Panc1 (cell line): Measurements from ENCODE around the gene SIGLEC5. TPM values are rescaled to one million over a fixed set of nuclear protein-coding genes. Genes with fewer than 3 reads are reported as not detected.

Experiments used
- ATAC-seq: fragments of 200-7000 bp; cut with Tn5 transposase; 2 replicates; pipeline ENCODE4 v1.9.1; 2020; ENCODE audit warnings: mild to moderate bottlenecking, moderate library complexity
- BruUV-seq: library from RNA; stranded (reverse); fragments of 400-500 nt; replicated peaks from 2 replicates; lab custom pipeline; 2021; lab: Mats Ljungman, UMichigan
- CTCF ChIA-PET: fragments of 300-600 bp; sonication (Branson Sonifier 250); formaldehyde crosslinking; loops from one replicate; lab custom pipeline; 2022; ENCODE audit warnings: antibody characterized with exemption; lab: Charles Lee
- POLR2A ChIA-PET: fragments of 300-600 bp; sonication (Branson Sonifier 250); formaldehyde crosslinking; loops from one replicate; lab custom pipeline; 2022; ENCODE audit warnings: antibody characterized with exemption; lab: Charles Lee
- DNase-seq: peaks from one replicate; pipeline ENCODE4 v3.0.0-alpha.2; 2010; ENCODE audit warnings: low read depth, low spot score
- H3K27ac ChIP-seq: 2 replicates; pipeline ENCODE4 v1.5.1; 2011; ENCODE audit warnings: mild to moderate bottlenecking, low read length, inconsistent platforms
- H3K27me3 ChIP-seq: fragments of 200-500 bp; sonication (Bioruptor generic); 2 replicates; pipeline ENCODE4 v1.6.0; 2014; ENCODE audit warnings: low read length, inconsistent platforms; ENCODE audit not compliant: control insufficient read depth, insufficient read depth
- H3K36me3 ChIP-seq: fragments of 200-500 bp; sonication (Bioruptor generic); 2 replicates; pipeline ENCODE4 v1.5.1; 2014; ENCODE audit warnings: inconsistent platforms, mild to moderate bottlenecking, low read length, moderate library complexity; ENCODE audit not compliant: control insufficient read depth, insufficient read depth
- H3K4me1 ChIP-seq: 2 replicates; pipeline ENCODE4 v1.5.1; 2011; ENCODE audit warnings: inconsistent platforms, mild to moderate bottlenecking, low read length, moderate library complexity; ENCODE audit not compliant: control insufficient read depth, insufficient read depth
- H3K4me3 ChIP-seq, 2 experiments: 2 replicates each; pipeline ENCODE4 v1.5.1; 2011 to 2012; ENCODE audit warnings: low read depth in 2 of 2, low read length in 2 of 2, mild to moderate bottlenecking in 2 of 2, inconsistent platforms in 1 of 2, moderate library complexity in 1 of 2
- H3K9me3 ChIP-seq: fragments of 200-500 bp; sonication (Bioruptor generic); 2 replicates; pipeline ENCODE4 v1.5.1; 2014; ENCODE audit warnings: low read depth, mild to moderate bottlenecking, inconsistent platforms, low read length, moderate library complexity; ENCODE audit not compliant: control insufficient read depth, insufficient read depth
- CTCF ChIP-seq: fragments of 450-650 bp; IDR thresholded peaks from 2 replicates; pipeline ENCODE4 v1.5.1; 2017; ENCODE audit warnings: mild to moderate bottlenecking
- POLR2AphosphoS5 ChIP-seq: IDR thresholded peaks from 2 replicates; pipeline ENCODE4 v1.6.1; 2012; ENCODE audit warnings: mild to moderate bottlenecking, low read depth, low read length, moderate library complexity
- REST ChIP-seq, 2 experiments: IDR thresholded peaks; 2 replicates each; pipeline ENCODE4 v1.6.1; 2011 to 2012; ENCODE audit warnings: low read depth in 2 of 2, control low read depth in 1 of 2, low read length in 1 of 2, mild to moderate bottlenecking in 1 of 2, moderate library complexity in 1 of 2; ENCODE audit not compliant: insufficient read depth in 1 of 2
- SIN3A ChIP-seq: IDR thresholded peaks from 2 replicates; pipeline ENCODE4 v1.6.1; 2012; ENCODE audit warnings: low read depth, mild to moderate bottlenecking, low read length, moderate library complexity, borderline replicate concordance; ENCODE audit not compliant: insufficient read depth
- TCF7L2 ChIP-seq: IDR thresholded peaks from 2 replicates; pipeline ENCODE4 v1.6.1; 2011; ENCODE audit warnings: mild to moderate bottlenecking, low read depth, low read length, inconsistent platforms
- in situ Hi-C: cut with HindIII; loops from 2 replicates; pipeline ENCODE4 v1.10.0; 2016; ENCODE audit warnings: low sequenced_read_pairs, low pct_unique_long_range_greater_than_20kb
- intact Hi-C: fragments of 100-400 bp; cut with micrococcal nuclease; formaldehyde crosslinking; loops from one replicate; pipeline ENCODE4 v1.10.0; 2022; ENCODE audit not compliant: unreplicated experiment
- total RNA-seq: library from RNA; stranded (reverse); gene quantifications from one replicate; pipeline ENCODE4 v1.2.1, GENCODE V29; 2021; ENCODE audit not compliant: unreplicated experiment

Gene SIGLEC5
- total RNA-seq, 1 experiment from 2014 or later = not detected

GRCh38 chr19:51652266-51652665 is 22.1 kb upstream of the SIGLEC5 start:
- Histone ChIP-seq H3K4me3 (no peak overlapping the region), H3K27ac (no peak overlapping the region), H3K9me3 (no peaks in the 10 kb centered on the region), H3K36me3 (no peaks in the 10 kb centered on the region), H3K27me3 (peaks cover 4% of the 10 kb centered on the region), H3K4me1 (no peaks in the 10 kb centered on the region)
- intact Hi-C loops = loop anchor here (10.0 kb wide), 1 partner anchor 317 kb away; no protein-coding TSS in a partner anchor
- TF ChIP-seq REST (IDR thresholded peaks at IDR 0.05; ENCODE audit: insufficient read depth in 1 of 2, low read depth in 2 of 2, low read length in 1 of 2) (no peak), SIN3A (no peak), CTCF (no peak), POLR2AphosphoS5 (no peak), TCF7L2 (no peak)
- in situ Hi-C loops = no loop called here
- DNase-seq = no peak
- CTCF ChIA-PET = no interaction called here
- POLR2A ChIA-PET = no interaction called here
- no peak for ATAC-seq
- BruUV-seq = no TSS peak

- no peaks in the 10 kb centered on the region for H3K4me1 ChIP-seq
- H3K36me3 ChIP-seq = no peaks in the 10 kb centered on the region
- peaks cover 4% of the 10 kb centered on the region for H3K27me3 ChIP-seq
- DNase-seq (no peak), ATAC-seq (no peak)
- in situ Hi-C loops = no loop called here
- no TSS peak for BruUV-seq
- no peaks in the 10 kb centered on the region for H3K9me3 ChIP-seq
- CTCF ChIA-PET = no interaction called here
- no peak overlapping the region for H3K27ac ChIP-seq
- no peak for TF ChIP-seq CTCF
- TF ChIP-seq SIN3A = no peak
- no peak for TF ChIP-seq REST (IDR thresholded peaks at IDR 0.05; ENCODE audit: insufficient read depth in 1 of 2, low read depth in 2 of 2, low read length in 1 of 2)
- TF ChIP-seq POLR2AphosphoS5 = no peak
- TF ChIP-seq TCF7L2 = no peak
- no peak overlapping the region for H3K4me3 ChIP-seq
- POLR2A ChIA-PET = no interaction called here
- intact Hi-C loops = loop anchor here (10.0 kb wide), 1 partner anchor 317 kb away; no protein-coding TSS in a partner anchor
Observed at GRCh38 chr19:51651216-51651846, 21.1 kb upstream of the SIGLEC5 start.
